ENCODE data around the gene COG7.

DNA sequence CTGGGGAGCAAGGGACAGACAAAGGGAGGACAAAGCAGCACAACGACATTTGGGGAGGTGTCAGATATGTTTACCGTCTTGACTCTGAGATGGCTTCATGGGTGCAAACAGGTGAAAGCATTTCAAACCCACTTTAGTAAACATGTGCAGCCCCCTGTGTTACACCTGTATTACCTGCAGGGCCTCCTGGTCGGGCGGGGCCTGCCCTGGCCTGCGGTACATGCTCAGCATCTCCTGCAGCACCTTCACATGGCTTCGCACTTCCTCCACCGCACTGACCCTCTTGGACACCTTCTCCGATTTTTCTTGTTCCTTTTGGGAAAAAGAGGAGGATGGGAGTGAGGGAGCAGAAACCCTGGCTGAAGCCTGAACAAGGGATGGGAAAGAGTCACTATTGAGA is 32.9 kb upstream of the COG7 start:
- TF ChIP-seq EZH2phosphoT487 (IDR thresholded peaks at IDR 0.05; ENCODE audit: low read length) (no peak), EZH2 (optimal IDR thresholded peaks at IDR 0.05; ENCODE audit: low read depth, low read length) (no peak)
- TF ChIP-seq, protein P1, sequence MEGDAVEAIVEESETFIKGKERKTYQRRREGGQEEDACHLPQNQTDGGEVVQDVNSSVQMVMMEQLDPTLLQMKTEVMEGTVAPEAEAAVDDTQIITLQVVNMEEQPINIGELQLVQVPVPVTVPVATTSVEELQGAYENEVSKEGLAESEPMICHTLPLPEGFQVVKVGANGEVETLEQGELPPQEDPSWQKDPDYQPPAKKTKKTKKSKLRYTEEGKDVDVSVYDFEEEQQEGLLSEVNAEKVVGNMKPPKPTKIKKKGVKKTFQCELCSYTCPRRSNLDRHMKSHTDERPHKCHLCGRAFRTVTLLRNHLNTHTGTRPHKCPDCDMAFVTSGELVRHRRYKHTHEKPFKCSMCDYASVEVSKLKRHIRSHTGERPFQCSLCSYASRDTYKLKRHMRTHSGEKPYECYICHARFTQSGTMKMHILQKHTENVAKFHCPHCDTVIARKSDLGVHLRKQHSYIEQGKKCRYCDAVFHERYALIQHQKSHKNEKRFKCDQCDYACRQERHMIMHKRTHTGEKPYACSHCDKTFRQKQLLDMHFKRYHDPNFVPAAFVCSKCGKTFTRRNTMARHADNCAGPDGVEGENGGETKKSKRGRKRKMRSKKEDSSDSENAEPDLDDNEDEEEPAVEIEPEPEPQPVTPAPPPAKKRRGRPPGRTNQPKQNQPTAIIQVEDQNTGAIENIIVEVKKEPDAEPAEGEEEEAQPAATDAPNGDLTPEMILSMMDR (IDR thresholded peaks at IDR 0.05; ENCODE audit: low read length), result no peak
